HG03521 (cell line): ENCODE measurements around the gene PDCD4.

Experiments
- ATAC-seq: cut with Tn5 transposase; IDR thresholded peaks from one replicate; pipeline ENCODE4 v1.9.1; 2021; ENCODE audit warnings: mild to moderate bottlenecking, moderate library complexity; ENCODE audit not compliant: unreplicated experiment

Gene PDCD4

GRCh38 chr10:110860576-110861241, 11.0 kb upstream of the PDCD4 start:
- ATAC-seq: peak; percentile 53

- ATAC-seq: no peak
These were observed 10.3 kb upstream of the PDCD4 start for GRCh38 chr10:110861476-110861875.

GRCh38 chr10:110861930-110862649, 9.6 kb upstream of the PDCD4 start:
- ATAC-seq: no peak

GRCh38 chr10:110862961-110863360, 8.8 kb upstream of the PDCD4 start:
- ATAC-seq: no peak

GRCh38 chr10:110863361-110863760, 8.4 kb upstream of the PDCD4 start:
- ATAC-seq: no peak

- ATAC-seq: no peak
These were observed 7.8 kb upstream of the PDCD4 start for GRCh38 chr10:110863956-110864355.

GRCh38 chr10:110864662-110865140, 7.0 kb upstream of the PDCD4 start:
- peak; percentile 57 for ATAC-seq

GRCh38 chr10:110865186-110865808, 6.4 kb upstream of the PDCD4 start:
- no peak for ATAC-seq

- ATAC-seq: no peak
These were observed 5.8 kb upstream of the PDCD4 start for GRCh38 chr10:110865809-110866482.

GRCh38 chr10:110867011-110867806, 4.5 kb upstream of the PDCD4 start:
- ATAC-seq: peak; percentile 26

GRCh38 chr10:110867807-110868465, 3.8 kb upstream of the PDCD4 start:
- no peak for ATAC-seq

GRCh38 chr10:110868981-110869380, 2.7 kb upstream of the PDCD4 start:
- ATAC-seq: no peak

GRCh38 chr10:110870823-110871297, 868 bp upstream of the PDCD4 start:
- ATAC-seq: no peak

- ATAC-seq: peak; percentile 43
These were observed 636 bp downstream of the PDCD4 start for GRCh38 chr10:110872145-110872983.

GRCh38 chr10:110872984-110873923, 1.5 kb downstream of the PDCD4 start:
- no peak for ATAC-seq

- no peak for ATAC-seq
These were observed 2.2 kb downstream of the PDCD4 start for GRCh38 chr10:110873951-110874350.

- no peak for ATAC-seq
These were observed 4.3 kb downstream of the PDCD4 start for GRCh38 chr10:110876000-110876399.

- no peak for ATAC-seq
These were observed 5.1 kb downstream of the PDCD4 start for GRCh38 chr10:110876788-110877187.
